Liver (tissue), 9 donors: ENCODE data around the gene CHEK1. TPM values are rescaled to one million over a fixed set of nuclear protein-coding genes. Genes with fewer than 3 reads are reported as not detected.

Source experiments
- DNase-seq: peaks from one replicate; pipeline ENCODE4 v3.0.0-alpha.2; 2017; ENCODE audit warnings: low spot score
- H3K27ac ChIP-seq, 2 donors: one replicate each; pipeline ENCODE4 v1.7.0; 2013; ENCODE audit warnings: inconsistent platforms in 2 of 2, low read length in 2 of 2, control low read depth in 1 of 2, low read depth in 1 of 2, mild to moderate bottlenecking in 1 of 2
- H3K27me3 ChIP-seq, 4 donors: one replicate each; pipeline versions ENCODE4 v1.6.1 to v1.7.0; 2013; ENCODE audit warnings: low read length in 3 of 4, inconsistent platforms in 1 of 4, mild to moderate bottlenecking in 1 of 4, moderate library complexity in 1 of 4; ENCODE audit not compliant: control insufficient read depth in 4 of 4, insufficient read depth in 4 of 4
- H3K36me3 ChIP-seq, 4 donors: one replicate each; pipeline versions ENCODE4 v1.6.1 to v1.7.0; 2013; ENCODE audit warnings: low read length in 3 of 4, mild to moderate bottlenecking in 3 of 4, low read depth in 1 of 4, moderate library complexity in 1 of 4; ENCODE audit not compliant: control insufficient read depth in 4 of 4, insufficient read depth in 3 of 4
- H3K4me1 ChIP-seq, 4 donors: one replicate each; pipeline versions ENCODE4 v1.6.1 to v1.7.0; 2013; ENCODE audit warnings: low read length in 3 of 4, mild to moderate bottlenecking in 3 of 4, moderate library complexity in 1 of 4; ENCODE audit not compliant: control insufficient read depth in 4 of 4, insufficient read depth in 4 of 4
- H3K4me3 ChIP-seq, 3 donors: one replicate each; pipeline versions ENCODE4 v1.6.1 to v1.7.0; 2013; ENCODE audit warnings: low read length in 3 of 3, control low read depth in 1 of 3, low read depth in 1 of 3, mild to moderate bottlenecking in 1 of 3
- H3K9ac ChIP-seq, 2 donors: one replicate each; pipeline ENCODE4 v1.7.0; 2013; ENCODE audit warnings: low read length in 2 of 2, mild to moderate bottlenecking in 2 of 2, moderate library complexity in 2 of 2, control low read depth in 1 of 2, low read depth in 1 of 2
- H3K9me3 ChIP-seq, 4 donors: one replicate each; pipeline versions ENCODE4 v1.6.1 to v1.7.0; 2013; ENCODE audit warnings: low read length in 3 of 4; ENCODE audit not compliant: control insufficient read depth in 4 of 4
- EGR1 ChIP-seq, 2 donors: IDR thresholded peaks; 2 replicates each; pipeline ENCODE4 v1.6.1; 2016 to 2018; ENCODE audit warnings: antibody characterized with exemption in 2 of 2, low read depth in 2 of 2
- FOXA1 ChIP-seq: IDR thresholded peaks from 2 replicates; pipeline ENCODE4 v1.6.1; 2016; ENCODE audit warnings: antibody characterized with exemption
- FOXA2 ChIP-seq: IDR thresholded peaks from 2 replicates; pipeline ENCODE4 v1.6.1; 2016; ENCODE audit warnings: antibody characterized with exemption
- GABPA ChIP-seq, 2 donors: IDR thresholded peaks in 1 of 2; conservative IDR thresholded peaks in 1 of 2; 2 replicates each; pipeline ENCODE4 v1.6.1; 2016; ENCODE audit warnings: antibody characterized with exemption in 2 of 2, mild to moderate bottlenecking in 1 of 2, moderate library complexity in 1 of 2
- HNF4A ChIP-seq, 2 donors: conservative IDR thresholded peaks; 2 replicates each; pipeline ENCODE4 v1.6.1; 2016; ENCODE audit warnings: antibody characterized with exemption in 2 of 2, mild to moderate bottlenecking in 2 of 2
- HNF4G ChIP-seq: IDR thresholded peaks from 2 replicates; pipeline ENCODE4 v1.6.1; 2016; ENCODE audit warnings: antibody characterized with exemption
- JUND ChIP-seq, 2 donors: IDR thresholded peaks; 2 replicates each; pipeline ENCODE4 v1.6.1; 2016; ENCODE audit warnings: antibody characterized with exemption in 2 of 2
- NR2F2 ChIP-seq: IDR thresholded peaks from 2 replicates; pipeline ENCODE4 v1.6.1; 2016; ENCODE audit warnings: antibody characterized with exemption
- RAD21 ChIP-seq, 2 donors: IDR thresholded peaks; 2 replicates each; pipeline ENCODE4 v1.6.1; 2016; ENCODE audit warnings: antibody characterized with exemption in 2 of 2, mild to moderate bottlenecking in 2 of 2
- RXRA ChIP-seq, 2 donors: IDR thresholded peaks; 2 replicates each; pipeline ENCODE4 v1.6.1; 2017 to 2018; ENCODE audit warnings: antibody characterized with exemption in 2 of 2, mild to moderate bottlenecking in 1 of 2
- SP1 ChIP-seq: IDR thresholded peaks from 2 replicates; pipeline ENCODE4 v1.6.1; 2018; ENCODE audit warnings: antibody characterized with exemption, mild to moderate bottlenecking
- TAF1 ChIP-seq: conservative IDR thresholded peaks from 2 replicates; pipeline ENCODE4 v1.6.1; 2016; ENCODE audit warnings: antibody characterized with exemption, mild to moderate bottlenecking
- YY1 ChIP-seq: IDR thresholded peaks from 2 replicates; pipeline ENCODE4 v1.6.1; 2016; ENCODE audit warnings: antibody characterized with exemption, mild to moderate bottlenecking
- WGBS: extraction: QIAGEN DNeasy Blood & Tissue Kit; methylation state at CpG from one replicate; pipeline ENCODE4 v1.1.7; 2013; 5-methylcytosine and 5-hydroxymethylcytosine counted together
- polyA plus RNA-seq, 2 donors: library from polyadenylated mRNA; stranded (reverse) in 1 of 2; unstranded in 1 of 2; fragments of 200-250 nt in 1 of 2; fragments of >200 nt in 1 of 2; fragmentation: Nextera tagmentation in 1 of 2; extraction: Ambion mirVana in 1 of 2; gene quantifications; one replicate each; pipeline versions ENCODE4 v1.2.1 to v1.2.3, GENCODE V29; 2013 to 2015
- total RNA-seq, 2 donors: library from RNA; depleted of rRNA; stranded (reverse); fragments of >200 nt; gene quantifications; one replicate each; pipeline ENCODE4 v1.2.3, GENCODE V29; 2014
- TF ChIP-seq, protein P1 (sequence below): fragments of 150-350 bp; IDR thresholded peaks from 2 replicates; pipeline ENCODE4 v1.5.1; 2017; ENCODE audit warnings: improper control_type of control experiment, low read depth, low read length; ENCODE audit not compliant: missing input control
- TF ChIP-seq, protein P2 (sequence below): IDR thresholded peaks from 2 replicates; pipeline ENCODE4 v1.6.1; 2016; ENCODE audit warnings: antibody characterized with exemption
- TF ChIP-seq, protein P3 (sequence below): IDR thresholded peaks from 2 replicates; pipeline ENCODE4 v1.6.1; 2016; ENCODE audit warnings: antibody characterized with exemption, mild to moderate bottlenecking
- TF ChIP-seq, protein P4 (sequence below): IDR thresholded peaks from 2 replicates; pipeline ENCODE4 v1.6.1; 2016; ENCODE audit warnings: antibody characterized with exemption
- TF ChIP-seq, protein P5 (sequence below): IDR thresholded peaks from 2 replicates; pipeline ENCODE4 v1.6.1; 2016; ENCODE audit warnings: antibody characterized with exemption
- donor health status: healthy.
- donor health status: healthy.
- donor health status: healthy.
- donor health status: healthy.
- donor health status: healthy.

Gene CHEK1
- total and polyA plus RNA-seq, 4 donors, result 0.59 to 21.7 (median 0.85) TPM

DNA sequence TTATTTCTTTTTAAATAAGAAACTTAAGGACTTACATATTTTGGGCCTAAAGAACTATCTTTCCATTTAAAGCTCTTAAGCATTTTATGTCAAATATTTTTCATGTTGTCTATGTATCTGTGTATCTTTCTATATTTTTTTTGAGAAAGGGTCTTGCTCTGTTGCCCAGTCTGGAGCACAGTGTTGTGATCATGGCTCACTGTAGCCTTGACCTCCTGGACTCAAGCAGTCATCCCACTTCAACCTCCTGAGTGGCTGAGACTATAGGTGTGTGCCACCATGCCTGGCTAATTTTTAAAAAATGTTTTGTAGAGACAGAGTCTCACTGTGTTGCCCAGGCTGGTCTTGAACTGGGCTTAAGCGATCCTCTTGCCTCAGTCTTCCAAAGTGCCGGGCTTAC is 24.3 kb upstream of the CHEK1 start:
- Histone ChIP-seq H3K4me1 (no peaks in the 10 kb centered on the region), H3K27me3 (no peaks in the 10 kb centered on the region), H3K4me3 (no peak overlapping the region), H3K36me3 (peaks cover 13 to 69% (median 60%) of the 10 kb centered on the region in 4 donors), H3K27ac (no peak overlapping the region), H3K9ac (no peak overlapping the region), H3K9me3 (no peaks in the 10 kb centered on the region)
- no peak for DNase-seq
- 98% methylated on average over 2 of the region's 2 CpGs for WGBS
- TF ChIP-seq, protein P1, sequence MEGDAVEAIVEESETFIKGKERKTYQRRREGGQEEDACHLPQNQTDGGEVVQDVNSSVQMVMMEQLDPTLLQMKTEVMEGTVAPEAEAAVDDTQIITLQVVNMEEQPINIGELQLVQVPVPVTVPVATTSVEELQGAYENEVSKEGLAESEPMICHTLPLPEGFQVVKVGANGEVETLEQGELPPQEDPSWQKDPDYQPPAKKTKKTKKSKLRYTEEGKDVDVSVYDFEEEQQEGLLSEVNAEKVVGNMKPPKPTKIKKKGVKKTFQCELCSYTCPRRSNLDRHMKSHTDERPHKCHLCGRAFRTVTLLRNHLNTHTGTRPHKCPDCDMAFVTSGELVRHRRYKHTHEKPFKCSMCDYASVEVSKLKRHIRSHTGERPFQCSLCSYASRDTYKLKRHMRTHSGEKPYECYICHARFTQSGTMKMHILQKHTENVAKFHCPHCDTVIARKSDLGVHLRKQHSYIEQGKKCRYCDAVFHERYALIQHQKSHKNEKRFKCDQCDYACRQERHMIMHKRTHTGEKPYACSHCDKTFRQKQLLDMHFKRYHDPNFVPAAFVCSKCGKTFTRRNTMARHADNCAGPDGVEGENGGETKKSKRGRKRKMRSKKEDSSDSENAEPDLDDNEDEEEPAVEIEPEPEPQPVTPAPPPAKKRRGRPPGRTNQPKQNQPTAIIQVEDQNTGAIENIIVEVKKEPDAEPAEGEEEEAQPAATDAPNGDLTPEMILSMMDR, result no peak
- TF ChIP-seq FOXA1 (no peak), SP1 (no peak), GABPA (IDR thresholded peaks at IDR 0.05 in 1 of 2, conservative IDR thresholded peaks at IDR 0.05 in 1 of 2) (no peak), RXRA (IDR thresholded peaks at IDR 0.05) (no peak), RAD21 (IDR thresholded peaks at IDR 0.05) (no peak), HNF4A (conservative IDR thresholded peaks at IDR 0.05) (no peak), NR2F2 (no peak), FOXA2 (no peak), YY1 (no peak), JUND (IDR thresholded peaks at IDR 0.05) (no peak), HNF4G (no peak), EGR1 (IDR thresholded peaks at IDR 0.05; ENCODE audit: low read depth in 2 of 2) (no peak), TAF1 (no peak)
- TF ChIP-seq, protein P2, sequence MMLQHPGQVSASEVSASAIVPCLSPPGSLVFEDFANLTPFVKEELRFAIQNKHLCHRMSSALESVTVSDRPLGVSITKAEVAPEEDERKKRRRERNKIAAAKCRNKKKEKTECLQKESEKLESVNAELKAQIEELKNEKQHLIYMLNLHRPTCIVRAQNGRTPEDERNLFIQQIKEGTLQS, result no peak
- TF ChIP-seq, protein P3, sequence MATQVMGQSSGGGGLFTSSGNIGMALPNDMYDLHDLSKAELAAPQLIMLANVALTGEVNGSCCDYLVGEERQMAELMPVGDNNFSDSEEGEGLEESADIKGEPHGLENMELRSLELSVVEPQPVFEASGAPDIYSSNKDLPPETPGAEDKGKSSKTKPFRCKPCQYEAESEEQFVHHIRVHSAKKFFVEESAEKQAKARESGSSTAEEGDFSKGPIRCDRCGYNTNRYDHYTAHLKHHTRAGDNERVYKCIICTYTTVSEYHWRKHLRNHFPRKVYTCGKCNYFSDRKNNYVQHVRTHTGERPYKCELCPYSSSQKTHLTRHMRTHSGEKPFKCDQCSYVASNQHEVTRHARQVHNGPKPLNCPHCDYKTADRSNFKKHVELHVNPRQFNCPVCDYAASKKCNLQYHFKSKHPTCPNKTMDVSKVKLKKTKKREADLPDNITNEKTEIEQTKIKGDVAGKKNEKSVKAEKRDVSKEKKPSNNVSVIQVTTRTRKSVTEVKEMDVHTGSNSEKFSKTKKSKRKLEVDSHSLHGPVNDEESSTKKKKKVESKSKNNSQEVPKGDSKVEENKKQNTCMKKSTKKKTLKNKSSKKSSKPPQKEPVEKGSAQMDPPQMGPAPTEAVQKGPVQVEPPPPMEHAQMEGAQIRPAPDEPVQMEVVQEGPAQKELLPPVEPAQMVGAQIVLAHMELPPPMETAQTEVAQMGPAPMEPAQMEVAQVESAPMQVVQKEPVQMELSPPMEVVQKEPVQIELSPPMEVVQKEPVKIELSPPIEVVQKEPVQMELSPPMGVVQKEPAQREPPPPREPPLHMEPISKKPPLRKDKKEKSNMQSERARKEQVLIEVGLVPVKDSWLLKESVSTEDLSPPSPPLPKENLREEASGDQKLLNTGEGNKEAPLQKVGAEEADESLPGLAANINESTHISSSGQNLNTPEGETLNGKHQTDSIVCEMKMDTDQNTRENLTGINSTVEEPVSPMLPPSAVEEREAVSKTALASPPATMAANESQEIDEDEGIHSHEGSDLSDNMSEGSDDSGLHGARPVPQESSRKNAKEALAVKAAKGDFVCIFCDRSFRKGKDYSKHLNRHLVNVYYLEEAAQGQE, result no peak
- TF ChIP-seq, protein P4, sequence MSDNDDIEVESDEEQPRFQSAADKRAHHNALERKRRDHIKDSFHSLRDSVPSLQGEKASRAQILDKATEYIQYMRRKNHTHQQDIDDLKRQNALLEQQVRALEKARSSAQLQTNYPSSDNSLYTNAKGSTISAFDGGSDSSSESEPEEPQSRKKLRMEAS, result no peak
- TF ChIP-seq, protein P5, sequence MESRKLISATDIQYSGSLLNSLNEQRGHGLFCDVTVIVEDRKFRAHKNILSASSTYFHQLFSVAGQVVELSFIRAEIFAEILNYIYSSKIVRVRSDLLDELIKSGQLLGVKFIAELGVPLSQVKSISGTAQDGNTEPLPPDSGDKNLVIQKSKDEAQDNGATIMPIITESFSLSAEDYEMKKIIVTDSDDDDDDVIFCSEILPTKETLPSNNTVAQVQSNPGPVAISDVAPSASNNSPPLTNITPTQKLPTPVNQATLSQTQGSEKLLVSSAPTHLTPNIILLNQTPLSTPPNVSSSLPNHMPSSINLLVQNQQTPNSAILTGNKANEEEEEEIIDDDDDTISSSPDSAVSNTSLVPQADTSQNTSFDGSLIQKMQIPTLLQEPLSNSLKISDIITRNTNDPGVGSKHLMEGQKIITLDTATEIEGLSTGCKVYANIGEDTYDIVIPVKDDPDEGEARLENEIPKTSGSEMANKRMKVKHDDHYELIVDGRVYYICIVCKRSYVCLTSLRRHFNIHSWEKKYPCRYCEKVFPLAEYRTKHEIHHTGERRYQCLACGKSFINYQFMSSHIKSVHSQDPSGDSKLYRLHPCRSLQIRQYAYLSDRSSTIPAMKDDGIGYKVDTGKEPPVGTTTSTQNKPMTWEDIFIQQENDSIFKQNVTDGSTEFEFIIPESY, result no peak
